GM12864 (cell line): ENCODE results near the gene STK39.

Experiments used
- DNase-seq: peaks from one replicate; pipeline ENCODE4 v3.0.0-alpha.2; 2011; ENCODE audit warnings: low read depth
- H3K4me3 ChIP-seq: 2 replicates; pipeline ENCODE4 v1.5.1; 2011; ENCODE audit warnings: mild to moderate bottlenecking, low read depth, low read length, control low read depth
- TF ChIP-seq, protein P1 (sequence below): IDR thresholded peaks from 2 replicates; pipeline ENCODE4 v1.5.1; 2011; ENCODE audit warnings: low read depth, mild to moderate bottlenecking, moderate library complexity, low read length, control low read depth, inconsistent platforms; ENCODE audit errors: missing control alignments

The STK39 gene

DNA sequence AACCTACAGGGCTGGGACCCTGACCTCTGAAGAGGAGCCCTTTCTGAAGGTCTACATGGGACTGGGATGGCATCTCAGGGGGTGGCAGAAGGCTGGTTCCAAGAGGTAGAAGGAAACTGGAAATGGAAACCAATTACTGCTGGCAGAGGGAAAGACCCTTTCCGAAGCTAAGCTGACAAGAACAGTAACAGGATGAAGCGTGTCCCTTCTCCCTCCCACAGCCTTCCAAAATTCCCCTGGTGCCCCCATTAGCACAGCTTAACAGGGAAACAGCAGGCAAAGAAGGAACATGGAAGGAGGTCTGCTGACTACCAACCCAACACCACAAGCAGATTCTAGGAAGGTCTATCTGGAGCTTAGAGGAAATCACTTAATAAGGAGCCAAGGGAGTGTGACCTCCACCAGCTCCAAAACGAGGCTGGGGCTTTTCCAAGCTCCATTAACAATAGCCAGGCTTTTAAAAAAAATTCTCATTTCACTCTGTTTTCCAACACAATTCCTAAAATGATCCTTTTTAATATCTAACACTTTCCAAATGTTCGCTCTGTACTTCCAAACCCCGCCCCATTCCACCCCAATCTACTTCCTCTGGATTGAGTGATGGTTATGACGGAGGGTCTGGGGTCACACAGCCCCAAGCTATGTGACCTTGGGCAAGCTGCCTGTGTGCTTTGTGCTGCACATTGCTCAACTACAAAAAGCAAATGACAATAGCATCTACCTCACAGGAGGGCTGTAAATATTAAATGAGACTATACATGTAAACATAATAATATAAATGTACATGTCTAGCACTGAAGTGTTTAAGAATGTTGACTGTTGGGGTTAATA is 55.2 kb downstream of the STK39 start:
- TF ChIP-seq, protein P1, sequence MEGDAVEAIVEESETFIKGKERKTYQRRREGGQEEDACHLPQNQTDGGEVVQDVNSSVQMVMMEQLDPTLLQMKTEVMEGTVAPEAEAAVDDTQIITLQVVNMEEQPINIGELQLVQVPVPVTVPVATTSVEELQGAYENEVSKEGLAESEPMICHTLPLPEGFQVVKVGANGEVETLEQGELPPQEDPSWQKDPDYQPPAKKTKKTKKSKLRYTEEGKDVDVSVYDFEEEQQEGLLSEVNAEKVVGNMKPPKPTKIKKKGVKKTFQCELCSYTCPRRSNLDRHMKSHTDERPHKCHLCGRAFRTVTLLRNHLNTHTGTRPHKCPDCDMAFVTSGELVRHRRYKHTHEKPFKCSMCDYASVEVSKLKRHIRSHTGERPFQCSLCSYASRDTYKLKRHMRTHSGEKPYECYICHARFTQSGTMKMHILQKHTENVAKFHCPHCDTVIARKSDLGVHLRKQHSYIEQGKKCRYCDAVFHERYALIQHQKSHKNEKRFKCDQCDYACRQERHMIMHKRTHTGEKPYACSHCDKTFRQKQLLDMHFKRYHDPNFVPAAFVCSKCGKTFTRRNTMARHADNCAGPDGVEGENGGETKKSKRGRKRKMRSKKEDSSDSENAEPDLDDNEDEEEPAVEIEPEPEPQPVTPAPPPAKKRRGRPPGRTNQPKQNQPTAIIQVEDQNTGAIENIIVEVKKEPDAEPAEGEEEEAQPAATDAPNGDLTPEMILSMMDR: no peak
- H3K4me3 ChIP-seq: no peak overlapping the region
- no peak for DNase-seq

DNA sequence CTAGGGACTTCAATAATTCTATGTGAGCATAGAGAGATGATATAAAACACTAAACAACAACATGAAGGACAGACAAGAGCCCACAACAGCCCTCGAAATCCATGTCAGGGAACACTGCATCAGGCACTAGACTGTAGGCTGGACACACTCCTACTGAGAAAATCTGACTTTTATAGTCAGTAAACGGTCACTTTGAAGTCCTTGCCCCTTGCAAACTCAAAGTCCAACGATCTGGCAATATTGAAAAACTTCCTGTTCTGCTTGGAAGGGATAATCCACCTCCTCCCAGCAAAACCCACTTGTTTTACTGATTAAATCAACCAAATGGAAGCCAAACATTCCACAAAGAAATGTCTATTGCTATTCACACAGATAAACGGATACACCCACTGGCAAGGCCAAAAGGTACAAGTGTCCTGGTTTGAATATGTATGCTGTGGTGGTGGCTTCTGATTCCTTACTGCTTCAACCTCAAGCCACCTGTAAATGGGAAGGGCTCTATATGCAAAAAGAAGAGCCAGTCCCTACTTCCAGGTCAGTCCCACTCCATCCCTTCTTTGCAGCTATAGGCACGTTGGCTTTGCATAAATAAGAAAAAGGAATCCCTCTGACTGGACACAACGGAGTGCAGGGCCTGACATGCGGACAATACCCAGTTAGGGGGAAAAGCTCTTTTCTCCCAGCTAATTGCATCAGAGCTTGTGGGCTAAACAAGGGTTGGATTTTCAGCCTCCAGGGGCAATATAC is 56.6 kb downstream of the STK39 start:
- H3K4me3 ChIP-seq: no peak overlapping the region
- TF ChIP-seq, protein P1: no peak
- DNase-seq: no peak

DNA sequence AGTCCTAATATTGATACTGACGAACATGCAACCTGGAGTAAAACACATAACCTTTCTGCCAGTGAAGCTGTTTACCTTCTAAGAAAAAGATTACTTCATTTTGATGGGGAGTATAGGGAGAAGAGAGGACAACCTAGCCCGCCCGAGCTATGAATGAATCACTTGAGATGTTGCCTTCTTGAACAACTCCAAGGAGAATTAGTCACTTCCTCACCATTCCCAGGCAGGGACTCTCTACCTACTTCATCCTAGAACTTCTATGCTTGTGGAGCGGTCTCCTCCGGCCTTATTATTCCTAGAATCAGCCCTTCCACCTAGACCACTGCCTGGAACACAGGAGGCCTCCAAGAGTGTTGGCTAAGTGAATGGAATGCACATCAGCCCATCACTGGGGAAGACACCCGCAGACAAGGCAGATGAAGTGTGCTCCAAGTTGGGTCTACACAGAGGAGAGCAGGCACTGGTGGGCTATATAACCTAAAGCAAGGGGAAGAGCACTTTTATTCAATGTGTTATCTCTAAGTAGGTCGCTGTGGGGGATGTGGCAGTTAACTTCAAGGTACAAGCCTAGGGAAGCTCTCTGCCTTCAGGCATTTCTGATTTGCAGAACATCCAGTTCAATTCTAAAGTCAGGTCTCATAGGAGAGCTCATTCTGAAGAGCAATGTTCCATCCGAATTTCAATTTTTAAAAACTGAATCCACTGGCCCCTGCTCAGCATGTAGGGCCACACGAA is 57.4 kb downstream of the STK39 start:
- TF ChIP-seq, protein P1: no peak
- DNase-seq: no peak
- no peak overlapping the region for H3K4me3 ChIP-seq

DNA sequence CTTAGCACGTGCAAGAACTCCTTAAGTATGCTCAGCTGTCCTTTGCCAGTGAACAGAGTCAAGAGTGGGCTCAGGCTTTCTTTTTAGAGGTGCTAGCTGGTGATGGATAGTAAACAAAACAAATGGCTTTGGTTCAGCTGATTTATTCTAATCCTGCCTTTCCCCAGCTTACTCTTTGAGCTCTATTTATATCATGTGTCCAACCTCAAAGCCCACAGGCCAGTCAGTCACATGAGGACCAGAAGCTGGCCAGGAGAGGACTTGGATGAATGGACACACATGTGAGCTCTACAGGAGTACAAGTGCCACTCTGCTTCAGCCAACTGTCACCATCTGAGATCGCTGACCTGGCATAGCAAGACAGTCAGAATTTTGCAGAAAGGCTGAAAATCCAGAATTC is 59.4 kb downstream of the STK39 start:
- TF ChIP-seq, protein P1: no peak
- DNase-seq: no peak
- H3K4me3 ChIP-seq: no peak overlapping the region

DNA sequence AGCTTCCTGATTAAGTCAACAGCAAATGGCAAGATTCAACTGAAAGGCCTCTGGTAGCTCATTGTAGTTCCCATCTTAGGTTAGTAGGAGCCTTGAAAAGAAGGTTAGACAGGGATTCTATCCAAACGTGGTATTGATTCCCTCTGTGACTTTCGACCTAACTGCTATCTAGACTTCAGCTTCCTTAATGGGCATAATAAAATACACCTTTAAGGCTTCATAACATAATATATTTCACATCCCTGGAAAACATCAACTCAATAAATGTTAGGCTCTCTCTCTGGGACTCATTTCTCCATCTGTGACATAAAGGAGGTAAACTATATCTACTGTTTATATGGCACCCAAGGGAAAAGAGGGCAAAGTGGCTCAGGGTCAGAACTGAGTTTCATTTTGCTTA is 60.9 kb downstream of the STK39 start:
- no peak for DNase-seq
- TF ChIP-seq, protein P1: no peak
- no peak overlapping the region for H3K4me3 ChIP-seq

DNA sequence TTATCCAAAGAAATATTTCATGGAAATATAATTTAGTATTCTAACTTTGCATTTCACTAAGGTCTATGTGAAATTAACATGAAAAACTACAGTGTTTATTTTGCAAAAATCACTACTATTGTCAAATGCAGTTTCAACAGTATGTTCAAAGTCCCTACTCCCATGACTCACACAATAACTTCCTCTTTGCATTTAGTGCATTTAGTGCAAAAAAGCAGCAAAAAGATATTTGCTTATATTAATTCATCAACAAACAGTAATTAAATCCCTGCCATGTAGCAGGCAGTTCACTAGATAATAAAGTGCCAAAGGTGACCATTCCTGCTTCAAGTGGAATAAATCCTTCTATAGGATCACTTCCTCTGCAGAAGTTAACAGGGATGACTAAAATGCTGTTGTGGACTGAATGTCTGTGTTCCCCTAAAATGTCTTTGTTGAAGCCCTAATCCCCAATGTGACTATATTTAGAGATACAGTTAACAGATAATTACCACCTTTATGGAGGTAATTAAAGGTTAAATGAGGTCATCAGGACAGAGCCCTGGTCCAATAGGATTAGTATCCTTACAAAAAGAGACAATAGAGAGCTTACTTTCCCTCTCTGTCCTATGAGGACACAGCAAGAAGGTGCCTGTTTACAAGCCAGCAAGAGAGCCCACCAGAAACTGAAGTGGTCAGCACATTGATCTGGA is 61.7 kb downstream of the STK39 start:
- DNase-seq: no peak
- TF ChIP-seq, protein P1: no peak
- no peak overlapping the region for H3K4me3 ChIP-seq
